D341Med (cell line): ENCODE measurements around the gene RNF20.
"Not testable (repeated sequence)": the region's sequence is repeated elsewhere in the genome, so short reads cannot be mapped to it uniquely, and the experiment has no call there.

Experiments
- DNase-seq: peaks from one replicate; pipeline ENCODE4 v3.0.0; 2012; ENCODE audit warnings: low spot score

Gene RNF20

DNA sequence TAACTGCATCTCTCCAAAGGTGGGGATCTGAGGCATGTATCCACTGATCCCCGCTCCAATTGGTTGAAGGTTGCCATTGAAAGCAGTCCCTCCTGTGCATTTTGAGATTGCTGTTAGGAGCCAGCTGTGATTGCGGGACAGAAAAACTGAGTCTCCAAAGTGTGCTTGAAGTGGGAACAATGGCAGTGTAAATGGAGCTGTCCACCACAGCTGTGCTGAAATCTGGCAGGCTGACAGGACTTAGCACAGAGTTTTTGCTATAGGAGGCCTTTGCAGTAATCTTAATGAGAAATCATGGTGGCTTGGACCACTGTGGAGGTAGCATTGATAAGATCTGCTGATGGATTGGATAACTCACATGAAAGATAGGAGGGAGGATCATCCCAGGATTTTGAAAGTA lies 3.3 kb downstream of the RNF20 start:
- no peak for DNase-seq

DNA sequence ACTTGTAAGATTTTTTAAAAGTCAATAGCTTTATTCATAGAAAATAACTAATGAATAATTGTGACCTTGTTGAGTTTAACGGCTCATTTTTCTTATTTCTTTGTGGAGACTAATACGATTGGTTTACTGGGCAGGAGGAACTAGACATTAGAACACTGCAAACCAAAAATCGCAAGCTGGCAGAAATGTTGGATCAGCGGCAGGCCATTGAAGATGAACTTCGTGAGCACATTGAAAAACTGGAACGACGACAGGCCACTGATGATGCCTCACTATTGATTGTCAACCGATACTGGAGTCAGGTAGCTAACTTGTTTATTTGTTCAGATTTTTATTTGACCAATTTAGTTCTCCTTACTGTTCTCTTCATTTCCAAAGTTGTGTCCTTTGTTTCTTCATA lies 6.4 kb downstream of the RNF20 start:
- no peak for DNase-seq

DNA sequence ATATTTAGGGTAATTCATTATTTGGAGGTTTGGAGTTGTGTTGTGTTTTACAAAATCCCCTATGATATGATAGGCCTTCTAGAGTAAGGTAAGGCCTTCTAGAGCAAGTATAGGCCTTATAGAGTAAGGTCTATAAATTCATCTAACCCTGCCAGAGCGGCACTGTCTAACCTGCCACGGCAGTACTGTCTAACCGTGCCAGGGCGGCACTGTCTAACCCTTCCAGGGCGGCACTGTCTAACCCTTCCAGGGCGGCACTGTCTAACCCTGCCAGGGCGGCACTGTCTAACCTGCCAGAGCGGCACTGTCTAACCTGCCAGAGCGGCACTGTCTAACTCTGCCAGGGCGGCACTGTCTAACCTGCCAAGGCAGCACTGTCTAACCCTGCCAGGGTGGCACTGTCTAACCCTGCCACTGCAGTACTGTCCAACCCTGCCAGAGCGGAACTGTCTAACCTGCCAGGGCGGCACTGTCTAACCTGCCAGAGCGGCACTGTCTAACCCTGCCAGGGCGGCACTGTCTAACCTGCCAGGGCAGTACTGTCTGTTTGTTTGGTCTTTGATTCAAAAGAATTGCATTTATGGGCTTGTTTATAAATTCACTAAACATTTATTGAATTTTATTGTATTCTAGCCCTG lies 9.6 kb downstream of the RNF20 start:
- no peak for DNase-seq

DNA sequence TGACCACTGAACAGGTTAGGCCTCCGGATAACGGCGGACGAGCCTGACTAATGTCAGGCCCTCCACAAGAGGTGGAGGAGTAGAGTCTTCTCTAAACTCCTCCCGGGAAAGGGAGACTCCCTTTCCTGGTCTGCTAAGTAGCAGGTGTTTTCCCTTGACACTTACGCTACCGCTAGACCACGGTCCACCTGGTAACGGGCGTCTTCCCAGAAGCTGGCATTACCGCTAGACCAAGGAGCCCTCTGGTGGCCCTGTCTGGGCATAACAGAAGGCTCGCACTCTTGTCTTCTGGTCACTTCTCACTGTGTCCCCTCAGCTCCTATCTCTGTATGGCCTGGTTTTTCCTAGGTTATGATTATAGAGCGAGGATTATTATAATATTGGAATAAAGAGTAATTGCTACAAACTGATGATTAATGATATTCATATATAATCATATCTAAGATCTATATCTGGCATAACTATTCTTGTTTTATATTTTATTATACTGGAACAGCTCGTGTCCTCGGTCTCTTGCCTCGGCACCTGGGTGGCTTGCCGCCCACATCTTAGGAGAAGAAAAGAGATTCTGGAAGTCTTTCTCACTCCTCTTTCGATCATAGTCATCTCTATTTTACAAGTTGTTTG lies 15.9 kb downstream of the RNF20 start:
- DNase-seq: not testable (repeated sequence)

DNA sequence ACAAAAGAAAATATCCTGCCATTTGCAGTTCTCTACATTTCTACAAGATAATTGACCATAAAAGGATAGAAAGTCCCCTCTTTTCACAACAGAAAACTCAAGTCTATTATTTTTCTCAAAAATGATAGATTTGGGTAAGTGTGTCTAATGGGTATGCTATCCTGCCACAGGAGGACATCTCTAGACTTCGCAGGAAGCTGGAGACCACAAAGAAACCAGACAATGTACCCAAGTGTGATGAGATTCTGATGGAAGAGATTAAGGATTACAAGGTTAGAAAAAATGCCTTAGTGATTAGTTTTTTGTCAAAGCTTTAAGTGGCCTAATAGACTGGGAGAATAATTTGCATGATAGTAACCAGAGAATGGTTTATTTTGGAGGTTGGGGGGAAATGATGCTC lies 28.1 kb downstream of the RNF20 start:
- DNase-seq: no peak

DNA sequence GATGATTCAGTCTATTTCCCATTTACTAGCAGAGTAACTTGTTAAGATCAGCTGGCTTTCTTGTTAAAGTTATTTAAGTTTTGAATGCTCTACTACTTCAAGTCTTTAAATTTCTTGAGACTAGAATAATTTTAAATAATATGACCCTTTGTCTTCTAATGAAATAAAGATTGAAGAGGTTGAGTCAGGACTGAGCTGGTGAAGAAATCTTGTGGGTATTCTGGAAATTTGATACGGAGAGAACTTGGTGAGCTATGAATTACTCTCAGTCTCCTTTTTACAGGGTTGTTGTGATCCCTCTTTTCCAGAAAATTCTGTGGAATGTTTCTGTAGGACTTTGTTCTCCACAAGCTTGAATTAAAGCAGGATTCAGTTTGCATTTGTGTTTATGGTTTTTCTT lies 29.3 kb downstream of the RNF20 start:
- no peak for DNase-seq

DNA sequence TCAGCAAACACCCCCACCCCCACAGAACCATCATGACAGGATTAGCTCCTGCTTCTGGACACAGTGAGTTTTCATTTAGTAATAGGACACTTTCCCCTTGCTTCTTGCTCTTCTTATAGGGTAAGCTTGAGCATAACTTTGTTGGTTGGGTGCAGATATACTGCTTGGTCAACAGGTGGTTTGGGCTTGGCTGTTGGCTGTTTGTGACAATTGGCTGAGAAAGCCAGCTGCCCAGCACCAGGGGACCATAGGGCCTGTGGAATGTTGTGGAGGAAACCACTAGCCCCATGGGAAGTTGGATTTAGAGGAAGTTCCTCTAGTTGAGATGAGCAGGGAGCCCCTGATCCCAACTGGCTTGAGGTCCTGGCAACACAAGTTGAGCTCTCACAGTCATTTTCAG lies 30.6 kb downstream of the RNF20 start:
- no peak for DNase-seq

DNA sequence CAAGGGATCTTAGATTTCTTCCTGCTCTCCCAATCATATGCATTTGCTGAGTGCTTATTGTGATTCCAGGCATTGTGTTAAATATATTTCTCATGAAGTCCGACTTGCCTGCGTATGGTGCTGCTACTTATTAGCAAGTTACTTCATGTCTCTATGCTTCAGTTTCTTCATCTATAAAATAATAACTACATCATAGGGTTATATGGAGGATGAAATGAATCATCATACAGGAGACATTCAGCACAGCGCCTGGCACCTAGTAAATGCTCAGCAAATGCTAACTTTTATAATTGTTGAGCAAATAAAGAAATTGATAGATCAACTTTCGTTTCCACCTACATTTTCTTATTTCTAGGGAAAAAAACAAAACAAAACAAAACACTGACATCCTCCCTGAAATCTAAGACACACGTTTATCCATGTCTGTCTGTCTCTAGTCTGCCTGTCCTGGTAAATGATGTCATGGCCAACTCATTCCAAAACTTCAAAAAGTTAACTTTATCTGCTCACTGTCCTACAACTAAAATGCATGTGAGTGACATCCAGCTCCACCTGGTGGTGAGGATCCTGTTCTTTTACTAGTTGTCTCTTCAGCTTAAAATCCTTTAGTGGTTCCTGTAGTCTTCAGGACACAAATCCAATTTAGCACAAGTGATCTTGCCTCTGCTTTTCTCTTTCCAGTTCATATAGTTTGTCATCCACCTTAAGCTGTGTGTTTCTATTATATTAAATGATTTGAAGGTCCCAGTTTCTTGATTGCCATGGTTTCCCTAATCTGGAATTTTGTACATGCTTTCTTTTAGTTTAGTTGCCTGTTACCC lies 33.5 kb downstream of the RNF20 start:
- peak; percentile 31 for DNase-seq

DNA sequence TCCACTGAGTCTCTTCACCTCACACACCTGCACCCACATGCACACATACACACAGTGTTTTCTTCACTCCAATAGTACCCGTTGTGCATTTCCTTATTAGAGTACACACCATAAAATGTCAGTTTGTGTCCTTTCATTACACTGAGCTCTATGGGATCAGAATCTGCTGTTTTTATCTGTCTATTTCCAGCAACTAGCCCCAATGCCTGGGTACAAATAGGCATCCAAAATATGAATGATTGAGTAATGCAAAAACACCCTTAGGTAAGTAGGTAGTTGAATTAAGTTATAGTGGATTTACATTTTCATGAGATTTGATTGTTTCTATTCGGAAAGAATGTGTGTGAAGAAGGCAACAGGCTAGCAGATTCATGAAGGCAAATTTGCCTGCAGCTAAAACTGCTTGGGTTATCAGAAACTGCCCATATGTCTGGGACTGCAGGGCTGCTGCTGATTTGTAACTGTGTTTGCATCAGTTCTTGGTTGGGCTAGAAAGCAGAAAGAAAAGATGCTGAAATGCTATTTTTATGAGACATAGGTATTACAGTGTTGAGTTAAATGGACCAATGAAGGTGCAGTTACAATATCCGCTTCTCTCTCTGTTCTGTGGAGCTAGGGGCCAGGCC lies 34.2 kb downstream of the RNF20 start:
- DNase-seq: no peak

DNA sequence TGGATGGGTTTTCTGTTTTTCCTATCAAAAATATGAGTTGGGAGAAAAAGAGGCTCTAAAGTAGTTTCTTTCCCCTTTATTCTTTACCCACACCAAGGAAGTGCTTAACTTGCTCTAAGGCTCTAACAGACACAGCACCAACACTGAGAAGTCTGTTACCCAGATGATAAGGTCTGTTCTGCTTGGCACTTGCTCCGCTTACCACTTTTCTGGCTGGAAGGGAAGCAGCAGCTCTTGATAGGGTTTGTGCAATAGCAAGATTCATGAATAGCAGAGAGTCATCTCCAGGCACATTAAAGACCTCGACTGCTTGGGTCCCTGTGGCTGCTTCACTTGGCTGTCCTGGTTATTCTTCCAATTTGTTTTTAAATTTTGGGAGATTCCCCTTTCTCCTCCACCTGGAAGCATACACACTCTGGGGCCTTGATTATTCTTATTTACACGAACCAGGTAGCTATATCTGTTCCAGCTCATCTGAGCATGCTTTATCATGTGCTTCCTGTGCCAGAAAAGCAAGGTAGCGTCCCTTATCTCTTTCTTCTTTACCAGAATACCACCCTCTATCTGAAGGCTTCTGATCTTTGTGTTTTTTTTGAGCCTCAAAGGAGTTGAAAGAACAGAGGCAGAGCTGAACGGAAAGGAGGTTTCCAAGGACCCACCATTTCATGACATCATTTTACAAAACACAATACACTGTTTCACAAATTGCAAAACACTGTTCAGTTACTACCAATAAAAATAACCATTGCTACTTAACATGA lies 36.3 kb downstream of the RNF20 start:
- no peak for DNase-seq

DNA sequence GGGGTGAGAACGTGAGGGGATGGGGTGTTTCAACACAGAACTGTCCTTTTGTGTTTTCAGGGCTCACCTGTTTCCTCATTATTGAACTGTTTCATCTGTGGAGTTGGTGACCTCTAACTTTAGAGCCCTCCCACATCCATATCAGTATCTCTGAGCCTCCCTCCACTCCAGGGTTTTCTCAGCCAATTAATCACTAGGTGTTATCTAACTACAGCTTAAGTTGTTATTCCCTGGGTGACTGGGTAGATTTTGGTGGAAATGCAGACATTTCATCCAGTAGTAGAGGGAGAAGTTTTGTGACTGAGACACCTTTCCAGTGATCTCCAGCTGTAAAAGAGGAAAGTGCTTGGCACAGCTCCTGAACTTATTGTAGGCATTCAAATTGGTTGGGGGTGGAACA lies 37.5 kb downstream of the RNF20 start:
- no peak for DNase-seq

DNA sequence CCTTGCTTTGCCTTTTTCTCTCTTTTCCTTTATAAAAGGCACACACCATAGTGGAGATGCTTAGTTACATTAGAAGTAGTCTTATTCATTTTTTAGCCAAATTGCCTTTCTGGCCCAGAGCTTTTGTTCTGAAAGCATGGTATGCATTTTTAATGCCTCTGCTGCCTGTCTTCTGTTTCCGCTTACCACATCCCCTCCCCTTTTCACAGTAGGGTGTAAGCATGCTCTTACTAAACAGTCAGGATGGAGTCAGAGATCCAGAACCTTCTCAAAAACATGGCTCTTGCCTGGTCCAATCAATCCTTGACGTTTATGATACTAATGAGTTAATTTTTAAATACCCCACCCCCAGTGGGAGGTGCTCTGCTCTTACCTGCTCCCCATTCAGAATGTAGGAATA lies 38.7 kb downstream of the RNF20 start:
- DNase-seq: no peak

DNA sequence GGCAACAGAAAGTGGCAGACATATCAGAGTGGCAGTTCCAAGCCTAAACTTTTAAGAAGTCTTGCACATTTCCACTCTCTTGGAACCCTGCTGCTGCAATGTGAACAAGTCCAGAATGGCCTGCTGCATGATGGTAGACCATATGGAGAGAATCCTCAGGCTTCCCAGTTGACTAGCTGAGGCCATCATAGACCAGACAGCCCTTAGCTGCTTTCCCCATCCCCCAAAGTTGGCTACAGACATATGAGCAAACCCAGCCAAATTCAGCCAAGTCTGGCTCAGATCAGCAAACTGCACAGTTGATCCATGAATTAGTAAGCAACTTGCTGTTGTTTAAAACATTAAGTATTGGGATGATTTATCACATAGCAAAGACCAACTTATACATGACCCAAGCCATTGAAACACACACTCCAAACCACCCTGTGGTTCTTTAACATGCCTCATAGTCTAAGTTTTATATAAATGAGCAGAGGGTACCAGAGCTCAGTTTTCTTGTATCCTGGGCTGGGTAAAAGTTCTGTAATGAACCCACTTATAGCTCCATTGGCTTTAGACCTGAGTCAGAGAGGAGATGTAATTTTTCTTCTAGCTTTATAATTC lies 41.2 kb downstream of the RNF20 start:
- no peak for DNase-seq

DNA sequence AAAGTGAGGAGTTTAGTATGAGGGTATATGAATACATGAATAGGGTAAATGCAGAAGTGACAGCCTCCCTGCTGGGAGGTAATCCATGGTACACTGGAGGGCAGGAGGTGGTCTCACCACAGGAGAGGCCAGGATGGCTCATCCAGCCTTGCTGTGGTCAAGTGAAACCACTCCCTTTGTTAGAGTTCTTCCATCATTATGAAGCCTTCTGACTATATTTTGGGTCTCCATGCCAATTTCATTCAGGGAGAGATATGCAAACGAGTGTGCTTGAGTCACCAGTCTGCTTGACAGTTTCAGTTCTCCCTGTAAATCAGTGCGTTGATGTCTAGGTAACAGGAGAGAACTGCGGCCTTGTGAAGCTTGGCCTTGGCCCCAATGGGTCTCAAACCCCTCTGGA lies 44.7 kb downstream of the RNF20 start:
- no peak for DNase-seq

DNA sequence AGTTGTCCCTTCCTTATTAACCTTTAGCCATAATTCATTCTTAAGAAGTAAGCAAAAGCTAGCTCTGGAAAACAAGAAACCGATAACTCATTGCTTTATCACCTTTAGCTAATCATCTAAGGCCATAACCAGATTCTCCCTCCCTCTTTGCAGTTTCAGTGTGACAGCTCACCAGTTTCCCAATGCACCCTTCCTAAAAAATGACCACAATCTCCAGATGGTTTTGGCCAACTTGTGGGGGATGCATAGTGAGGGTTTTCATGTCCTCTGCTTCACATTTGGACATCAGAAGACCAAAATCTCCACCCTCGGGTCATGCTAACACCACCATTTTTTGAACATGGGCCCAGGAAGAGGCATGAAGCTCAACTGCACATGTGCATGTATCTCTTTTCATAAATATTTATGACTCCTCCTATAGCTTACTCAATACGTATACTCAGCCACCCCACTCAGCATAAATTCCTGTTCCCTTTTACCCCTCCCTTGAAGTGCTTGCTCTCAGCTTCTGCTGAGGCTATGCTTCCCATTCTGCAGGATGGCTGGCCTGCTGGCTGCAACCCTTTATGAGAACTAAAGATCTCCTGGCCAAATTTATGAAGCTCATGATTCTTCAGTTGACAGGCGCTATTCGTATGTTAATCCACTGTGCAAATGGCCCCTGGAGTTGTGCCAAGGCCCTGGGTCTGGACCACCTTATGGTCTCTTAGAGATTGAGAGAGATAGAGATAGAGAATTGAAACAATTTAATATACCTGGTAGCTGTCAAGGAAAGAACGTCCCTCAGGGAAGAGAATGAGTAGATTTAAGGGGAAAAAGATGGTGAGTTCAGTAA lies 46.3 kb downstream of the RNF20 start:
- no peak for DNase-seq

DNA sequence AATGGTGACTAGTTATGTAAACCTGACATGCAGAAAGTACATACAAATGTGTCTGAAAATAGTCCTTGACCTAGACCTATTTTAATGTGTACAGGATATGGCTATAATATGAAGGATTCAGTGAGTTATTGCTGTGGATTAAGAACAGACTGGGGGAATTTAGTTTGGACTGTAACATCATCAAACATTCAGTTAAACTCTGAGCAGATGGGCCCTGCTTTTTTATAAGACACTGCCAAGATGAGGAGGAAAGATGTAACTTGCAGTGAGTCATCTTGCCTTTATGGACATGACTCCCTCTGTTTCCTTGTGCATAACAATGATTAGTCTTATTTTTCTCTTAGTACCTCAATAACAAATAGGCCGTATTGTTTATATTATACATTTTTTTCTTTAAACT lies 48.9 kb downstream of the RNF20 start:
- no peak for DNase-seq

DNA sequence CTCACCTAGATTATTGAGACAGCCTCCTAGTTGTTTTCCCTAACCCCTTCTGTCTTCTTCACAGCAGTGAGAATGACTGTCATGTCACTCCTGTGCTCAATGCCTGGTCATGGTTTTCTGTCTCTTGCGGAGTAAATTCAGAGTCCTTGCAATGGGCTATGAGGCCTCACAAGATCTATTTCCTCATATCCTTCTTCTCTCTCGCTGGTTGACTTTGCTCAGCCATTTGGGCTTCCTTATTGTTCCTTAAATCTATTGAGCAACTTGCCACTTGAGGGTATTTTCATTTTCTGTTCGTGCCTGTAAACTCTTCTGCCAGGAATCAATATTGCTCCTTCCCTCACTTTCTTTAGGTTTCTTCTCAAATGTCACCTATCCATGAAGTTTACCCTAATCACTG lies 52.1 kb downstream of the RNF20 start:
- DNase-seq: no peak

DNA sequence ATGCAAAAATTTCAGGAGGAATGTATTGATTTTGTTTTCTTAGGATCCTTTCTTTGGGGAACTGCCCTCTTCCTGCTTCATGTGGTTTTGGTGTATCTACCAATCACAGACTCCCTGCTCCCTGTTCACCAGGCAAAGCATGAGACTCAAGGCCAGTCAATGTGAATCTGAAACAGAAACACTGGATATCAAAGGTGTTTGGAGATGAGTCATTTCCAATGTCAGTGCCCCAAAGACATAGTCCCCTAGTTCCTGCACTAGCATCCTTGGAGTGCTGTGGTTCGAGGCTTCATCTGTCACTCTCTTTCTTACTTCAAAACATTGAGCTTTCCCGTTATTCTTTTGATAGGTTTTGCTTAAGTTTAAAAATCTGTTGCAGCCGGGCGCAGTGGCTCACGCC lies 53.0 kb downstream of the RNF20 start:
- DNase-seq: no peak

DNA sequence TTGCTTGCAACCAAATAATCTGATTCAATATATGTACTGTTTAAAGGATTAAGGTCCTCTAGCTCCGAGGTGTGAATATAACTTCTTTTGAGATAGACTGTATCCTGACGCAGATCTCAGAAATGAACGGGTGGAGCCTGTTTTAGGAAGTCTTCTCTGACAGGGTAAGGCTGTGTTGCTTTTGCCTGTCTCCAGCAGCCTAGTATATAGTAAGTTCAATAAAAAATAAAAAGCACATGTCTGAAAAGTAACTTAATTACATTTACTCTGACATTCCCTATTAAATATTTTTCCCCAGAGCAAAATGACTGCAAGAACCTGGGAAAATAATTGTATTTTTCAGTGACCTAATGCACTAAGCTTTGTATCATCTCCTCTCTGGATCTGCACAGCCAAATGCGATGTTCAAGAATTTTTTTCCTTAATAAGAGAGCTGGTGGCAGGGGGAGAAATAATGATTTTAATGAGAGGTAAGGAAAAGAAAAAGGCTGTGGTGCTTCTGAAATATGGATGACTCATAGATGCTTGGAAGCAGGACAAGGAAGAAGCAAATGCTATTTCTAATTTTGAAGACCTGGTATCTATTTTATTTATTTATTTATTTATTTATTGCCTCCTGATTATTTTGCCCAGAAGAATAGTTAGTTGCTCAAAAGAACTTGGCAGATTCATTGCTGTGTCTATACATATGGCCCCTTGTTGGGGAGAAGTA lies 53.8 kb downstream of the RNF20 start:
- DNase-seq: no peak

DNA sequence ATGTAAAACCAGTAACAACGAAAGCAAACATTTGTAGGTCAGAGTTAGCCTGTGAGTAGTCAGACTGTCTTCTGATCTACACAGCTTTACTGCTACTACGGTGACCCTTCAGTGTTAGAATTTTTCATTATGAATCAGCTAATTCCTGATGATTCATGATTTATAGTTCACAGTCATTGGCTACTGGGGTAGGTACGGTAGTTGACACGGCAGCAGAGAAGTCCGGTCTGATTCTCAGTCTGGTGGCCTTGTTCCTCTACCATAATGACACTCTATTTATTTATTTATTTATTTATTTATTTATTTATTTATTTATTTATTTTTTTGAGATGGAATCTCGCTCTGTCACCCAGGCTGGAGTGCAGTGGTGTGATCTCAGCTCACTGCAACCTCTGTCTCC lies 56.4 kb downstream of the RNF20 start:
- not testable (repeated sequence) for DNase-seq
